ENCODE data around the gene ACVR2A. TPM values are rescaled to one million over a fixed set of nuclear protein-coding genes. Genes with fewer than 3 reads are reported as not detected.
A peak's percentile ranks its signal among the peaks of the same experiment; 100 is the strongest.

ACVR2A gene
- total RNA-seq, 1 experiment from 2014 or later: 13.4 TPM

DNA sequence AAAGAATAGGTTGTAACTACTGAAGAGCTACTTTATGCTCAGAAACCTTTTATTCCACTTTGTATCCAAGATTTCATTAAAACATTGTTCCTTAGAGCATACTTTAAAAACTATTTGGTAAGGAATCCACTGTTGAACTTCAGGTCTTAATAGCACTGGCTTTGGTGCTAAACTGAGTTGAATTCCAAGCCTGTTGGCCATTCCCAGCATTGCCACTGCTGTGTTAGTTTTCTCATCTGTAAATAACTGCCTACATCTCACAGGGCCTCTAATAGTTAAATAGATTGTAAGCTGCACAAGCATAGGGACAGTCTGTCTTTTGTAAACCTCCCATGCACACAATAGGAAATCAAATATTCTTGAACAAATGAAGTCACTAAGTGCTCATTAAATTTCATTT is 89.1 kb downstream of the ACVR2A start:
- Histone ChIP-seq H2BK5ac (ENCODE audit: insufficient read length, low read length) (no peak overlapping the region), H3K27ac (ENCODE audit: insufficient read length, low read depth, low read length) (no peak overlapping the region), H3T11ph (ENCODE audit: low read length) (no peak overlapping the region), H4K91ac (ENCODE audit: insufficient read length, low read depth, low read length) (no peak overlapping the region), H2BK15ac (ENCODE audit: low read depth, low read length) (no peak overlapping the region), H4K8ac (replicated peaks; ENCODE audit: insufficient read length, low read depth, low read length) (no peak overlapping the region), H3K4me2 (ENCODE audit: insufficient read depth, insufficient read length, low read length) (no peak overlapping the region), H4K5ac (ENCODE audit: insufficient read length, low read depth, low read length) (no peak overlapping the region), H3K9me3 (ENCODE audit: control insufficient read depth, low read depth, low read length) (no peaks in the 10 kb centered on the region), H3K14ac (ENCODE audit: insufficient read depth, low read length) (no peak overlapping the region), H3K56ac (ENCODE audit: insufficient read length, low read depth, low read length) (no peak overlapping the region), H3K18ac (ENCODE audit: insufficient read length, low read depth, low read length) (no peak overlapping the region), H2AFZ (ENCODE audit: low read length) (no peak overlapping the region), H2BK120ac (ENCODE audit: low read depth, low read length, poor library complexity, severe bottlenecking) (no peak overlapping the region), H3K9ac (ENCODE audit: extremely low read depth, insufficient read length, low read length) (no peak overlapping the region), H3K4me1 (ENCODE audit: insufficient read depth, low read length) (no peaks in the 10 kb centered on the region), H4K20me1 (ENCODE audit: control insufficient read depth, insufficient read depth, insufficient read length) (no peaks in the 10 kb centered on the region), H3K79me1 (ENCODE audit: insufficient read depth, low read depth, low read length, poor library complexity, severe bottlenecking) (no peaks in the 10 kb centered on the region), H3K23ac (ENCODE audit: insufficient read length, low read depth, low read length) (no peak overlapping the region), H2BK20ac (ENCODE audit: low read depth, low read length, poor library complexity, severe bottlenecking) (no peak overlapping the region), H3K79me2 (ENCODE audit: insufficient read depth, low read length) (no peaks in the 10 kb centered on the region), H2BK12ac (ENCODE audit: insufficient read length, low read depth, low read length) (no peak overlapping the region), H3K4ac (ENCODE audit: low read depth, low read length) (no peak overlapping the region), H3K23me2 (ENCODE audit: insufficient read length, low read depth, low read length, poor library complexity, severe bottlenecking) (no peaks in the 10 kb centered on the region), H3K27me3 (ENCODE audit: insufficient read depth, low read length) (no peaks in the 10 kb centered on the region), H2AK5ac (ENCODE audit: insufficient read length, low read length) (no peak overlapping the region)
- TF ChIP-seq CTCF (conservative IDR thresholded peaks at IDR 0.05): peak; percentile 28; the same call in 1 of the 3 replicates
- no peaks in the 10 kb centered on the region for H3K9me3 Mint-ChIP-seq
- peaks cover 7 to 8% of the 10 kb centered on the region in 2 experiments; a peak in 3 of 4 replicates for H3K4me1 Mint-ChIP-seq
- no peak overlapping the region for H3K4me3 Mint-ChIP-seq
- peaks cover 15 to 46% (median 26%) of the 10 kb centered on the region in 3 experiments; a peak in 6 of 7 replicates for H3K36me3 Mint-ChIP-seq (ENCODE audit: insufficient read depth in 1 of 3, low read depth in 3 of 3)
- no peak for DNase-seq
- H3K27me3 Mint-ChIP-seq (ENCODE audit: low read depth): no peaks in the 10 kb centered on the region
- no peak overlapping the region; a peak in 1 of 7 replicates for H3K27ac Mint-ChIP-seq

Measured in H9 (cell line).